Esophagus muscularis mucosa (tissue), 3 donors: ENCODE measurements around the gene TAF7L.

Experiments
- CTCF ChIP-seq, 3 experiments: fragments of 200-600 bp in 2 of 3; fragments of 450-650 bp in 1 of 3; sonication (generic) in 2 of 3; IDR thresholded peaks; one replicate each; pipeline ENCODE4 v1.5.1; 2017 to 2019; ENCODE audit warnings: antibody characterized with exemption in 3 of 3, mild to moderate bottlenecking in 2 of 3, moderate library complexity in 1 of 3
- POLR2A ChIP-seq: fragments of 450-650 bp; IDR thresholded peaks from one replicate; pipeline ENCODE4 v1.6.1; 2017; ENCODE audit warnings: antibody characterized with exemption, moderate library complexity, mild to moderate bottlenecking, low read depth
- POLR2AphosphoS5 ChIP-seq, 2 donors: sonication (generic); formaldehyde crosslinking; IDR thresholded peaks; one replicate each; pipeline ENCODE4 v1.6.1; 2017; ENCODE audit warnings: antibody characterized with exemption in 2 of 2

- TF ChIP-seq CTCF (IDR thresholded peaks at IDR 0.05) (no peak), POLR2AphosphoS5 (IDR thresholded peaks at IDR 0.05) (no peak), POLR2A (no peak)
Measured at GRCh38 chrX:101231080-101231479, 60.1 kb downstream of the TAF7L start.
